Head of caudate nucleus (tissue), 42 donors: ENCODE measurements around the gene RNF31.

Experiments
- DNase-seq, 42 donors: peaks; one replicate each; pipeline versions ENCODE4 v3.0.0 to v3.0.0-alpha.2; 2020 to 2021; ENCODE audit warnings: mixed read lengths in 7 of 42
- intact Hi-C: fragments of 100-400 bp; cut with DNase I; formaldehyde crosslinking; loops from one replicate; pipeline ENCODE4 v1.15.0; 2022

The RNF31 gene

DNA sequence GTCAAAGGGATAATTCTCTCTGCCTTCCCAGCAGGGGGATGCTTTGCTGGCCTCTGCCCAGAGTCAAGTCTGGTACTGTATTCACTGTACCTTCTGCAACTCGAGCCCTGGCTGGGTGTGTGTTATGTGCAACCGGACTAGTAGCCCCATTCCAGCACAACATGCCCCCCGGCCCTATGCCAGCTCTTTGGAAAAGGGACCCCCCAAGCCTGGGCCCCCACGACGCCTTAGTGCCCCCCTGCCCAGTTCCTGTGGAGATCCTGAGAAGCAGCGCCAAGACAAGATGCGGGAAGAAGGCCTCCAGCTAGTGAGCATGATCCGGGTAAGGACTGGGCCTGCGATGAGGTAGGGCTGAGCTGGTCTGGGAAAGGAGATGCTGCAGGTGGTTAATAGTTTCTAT, 3.3 kb downstream of the RNF31 start:
- intact Hi-C loops: no loop called here
- DNase-seq: no peak

DNA sequence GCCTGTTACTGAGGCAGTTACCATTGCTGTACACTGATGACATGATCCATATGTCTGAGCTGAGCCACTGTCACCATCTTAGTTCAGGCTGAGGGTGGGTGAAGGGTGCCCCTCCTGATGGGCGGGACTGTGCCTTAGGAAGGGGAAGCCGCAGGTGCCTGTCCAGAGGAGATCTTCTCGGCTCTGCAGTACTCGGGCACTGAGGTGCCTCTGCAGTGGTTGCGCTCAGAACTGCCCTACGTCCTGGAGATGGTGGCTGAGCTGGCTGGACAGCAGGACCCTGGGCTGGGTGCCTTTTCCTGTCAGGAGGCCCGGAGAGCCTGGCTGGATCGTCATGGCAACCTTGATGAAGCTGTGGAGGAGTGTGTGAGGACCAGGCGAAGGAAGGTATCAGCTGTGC, 3.7 kb downstream of the RNF31 start:
- no peak for DNase-seq

DNA sequence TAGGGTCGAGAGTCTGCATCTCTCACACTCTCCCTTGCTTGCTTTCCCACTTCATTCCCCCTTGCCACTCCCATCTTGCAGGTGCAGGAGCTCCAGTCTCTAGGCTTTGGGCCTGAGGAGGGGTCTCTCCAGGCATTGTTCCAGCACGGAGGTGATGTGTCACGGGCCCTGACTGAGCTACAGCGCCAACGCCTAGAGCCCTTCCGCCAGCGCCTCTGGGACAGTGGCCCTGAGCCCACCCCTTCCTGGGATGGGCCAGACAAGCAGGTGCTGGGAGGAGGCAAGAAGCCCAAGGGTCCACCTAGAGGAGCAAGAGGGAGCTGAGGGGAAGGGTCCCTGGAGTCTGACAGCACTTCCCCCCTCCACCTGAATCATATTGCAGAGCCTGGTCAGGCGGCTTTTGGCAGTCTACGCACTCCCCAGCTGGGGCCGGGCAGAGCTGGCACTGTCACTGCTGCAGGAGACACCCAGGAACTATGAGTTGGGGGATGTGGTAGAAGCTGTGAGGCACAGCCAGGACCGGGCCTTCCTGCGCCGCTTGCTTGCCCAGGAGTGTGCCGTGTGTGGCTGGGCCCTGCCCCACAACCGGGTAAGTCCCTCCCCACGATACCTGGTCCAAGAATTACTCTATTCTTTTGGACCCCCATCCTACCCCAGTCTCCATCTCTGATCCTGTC, 4.2 kb downstream of the RNF31 start:
- intact Hi-C loops: no loop called here
- DNase-seq: no peak

More for the DNA sequence above, 3.7 kb downstream of the RNF31 start:
- intact Hi-C loops: no loop called here

DNA sequence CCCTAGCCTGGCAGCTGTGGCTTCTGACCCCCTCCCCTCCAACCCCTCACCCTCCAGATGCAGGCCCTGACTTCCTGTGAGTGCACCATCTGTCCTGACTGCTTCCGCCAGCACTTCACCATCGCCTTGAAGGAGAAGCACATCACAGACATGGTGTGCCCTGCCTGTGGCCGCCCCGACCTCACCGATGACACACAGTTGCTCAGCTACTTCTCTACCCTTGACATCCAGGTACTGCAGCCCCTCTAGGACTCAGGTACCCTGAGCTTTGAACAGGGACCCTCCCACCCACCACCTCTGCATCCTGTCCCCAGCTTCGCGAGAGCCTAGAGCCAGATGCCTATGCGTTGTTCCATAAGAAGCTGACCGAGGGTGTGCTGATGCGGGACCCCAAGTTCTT, 7.8 kb downstream of the RNF31 start:
- intact Hi-C loops: no loop called here
- DNase-seq: no peak

DNA sequence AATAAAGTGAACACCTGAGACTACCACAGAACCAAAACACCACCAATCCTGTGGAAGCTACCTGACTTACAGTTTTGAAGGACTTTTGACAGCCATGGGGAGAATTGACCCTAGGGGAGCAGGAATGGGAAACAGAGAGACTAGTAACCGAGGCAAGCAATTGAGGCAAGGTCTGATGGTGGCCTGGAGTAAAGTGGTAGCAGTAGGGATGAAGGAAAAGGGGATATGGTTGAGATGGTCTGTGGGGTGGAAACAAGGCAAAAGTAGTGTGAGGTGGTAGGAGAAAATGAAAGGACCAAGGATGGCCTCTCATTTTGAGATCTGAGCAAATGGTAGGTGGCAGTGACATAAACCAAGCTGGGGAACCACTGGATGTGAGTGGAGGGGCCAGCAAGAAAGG, 9.5 kb downstream of the RNF31 start:
- DNase-seq: no peak
- intact Hi-C loops: no loop called here

DNA sequence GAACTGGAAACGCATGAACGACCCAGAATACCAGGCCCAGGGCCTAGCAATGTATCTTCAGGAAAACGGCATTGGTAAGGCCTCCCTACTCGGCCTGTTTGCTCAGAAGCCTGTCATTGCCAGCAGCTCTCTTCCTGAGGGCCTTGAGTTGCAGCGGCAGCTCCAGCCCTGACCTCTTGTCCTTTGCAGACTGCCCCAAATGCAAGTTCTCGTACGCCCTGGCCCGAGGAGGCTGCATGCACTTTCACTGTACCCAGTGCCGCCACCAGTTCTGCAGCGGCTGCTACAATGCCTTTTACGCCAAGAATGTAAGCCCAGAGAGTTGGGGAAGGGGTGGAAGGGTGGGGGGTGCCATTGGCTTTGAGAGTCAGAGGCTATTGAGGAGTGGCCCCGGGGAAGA, 10.0 kb downstream of the RNF31 start:
- intact Hi-C loops: no loop called here

DNA sequence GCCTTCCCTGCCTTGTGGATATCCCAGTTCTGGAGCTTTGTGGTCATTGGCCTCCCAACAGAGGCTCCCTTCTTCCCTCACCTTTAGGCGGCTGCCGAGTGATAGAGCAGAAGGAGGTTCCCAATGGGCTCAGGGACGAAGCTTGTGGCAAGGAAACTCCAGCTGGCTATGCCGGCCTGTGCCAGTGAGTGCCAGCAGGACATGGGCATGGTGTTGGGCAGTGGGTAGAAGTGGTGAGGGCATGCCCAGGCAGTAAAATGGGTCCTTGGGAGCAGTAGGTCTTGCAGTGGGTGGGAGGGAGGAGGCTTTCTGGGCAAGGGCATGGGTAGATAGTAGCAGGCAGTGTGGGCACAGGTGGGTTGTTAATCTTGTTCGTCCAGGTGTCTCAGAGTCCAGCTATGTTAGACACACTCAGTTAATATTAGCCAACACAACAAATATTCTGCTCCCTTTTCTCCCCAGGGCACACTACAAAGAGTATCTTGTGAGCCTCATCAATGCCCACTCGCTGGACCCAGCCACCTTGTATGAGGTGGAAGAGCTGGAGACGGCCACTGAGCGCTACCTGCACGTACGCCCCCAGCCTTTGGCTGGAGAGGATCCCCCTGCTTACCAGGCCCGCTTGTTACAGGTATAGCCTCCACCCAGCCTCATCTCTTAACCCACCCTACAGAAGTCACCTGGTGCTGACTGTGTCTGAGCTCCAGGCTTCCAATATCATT, 12.6 kb downstream of the RNF31 start:
- intact Hi-C loops: no loop called here
- no peak for DNase-seq

More for the DNA sequence above, 10.0 kb downstream of the RNF31 start:
- DNase-seq: no peak

DNA sequence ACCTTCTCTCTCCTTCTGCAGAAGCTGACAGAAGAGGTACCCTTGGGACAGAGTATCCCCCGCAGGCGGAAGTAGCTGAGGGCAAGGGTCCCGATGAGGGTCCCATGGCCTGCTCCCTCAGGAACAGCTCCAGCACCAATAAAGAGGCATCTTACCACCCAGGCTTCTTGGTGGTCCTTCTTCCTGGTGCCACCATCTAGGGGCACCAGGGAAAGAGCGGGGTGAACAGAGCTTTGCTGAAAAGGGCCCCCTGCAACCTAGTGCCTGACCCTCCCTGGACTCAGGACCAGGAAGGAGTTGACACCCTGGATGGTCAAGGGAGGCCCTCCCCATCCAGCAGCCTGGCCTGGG, 13.2 kb downstream of the RNF31 start:
- DNase-seq: no peak
- intact Hi-C loops: no loop called here

DNA sequence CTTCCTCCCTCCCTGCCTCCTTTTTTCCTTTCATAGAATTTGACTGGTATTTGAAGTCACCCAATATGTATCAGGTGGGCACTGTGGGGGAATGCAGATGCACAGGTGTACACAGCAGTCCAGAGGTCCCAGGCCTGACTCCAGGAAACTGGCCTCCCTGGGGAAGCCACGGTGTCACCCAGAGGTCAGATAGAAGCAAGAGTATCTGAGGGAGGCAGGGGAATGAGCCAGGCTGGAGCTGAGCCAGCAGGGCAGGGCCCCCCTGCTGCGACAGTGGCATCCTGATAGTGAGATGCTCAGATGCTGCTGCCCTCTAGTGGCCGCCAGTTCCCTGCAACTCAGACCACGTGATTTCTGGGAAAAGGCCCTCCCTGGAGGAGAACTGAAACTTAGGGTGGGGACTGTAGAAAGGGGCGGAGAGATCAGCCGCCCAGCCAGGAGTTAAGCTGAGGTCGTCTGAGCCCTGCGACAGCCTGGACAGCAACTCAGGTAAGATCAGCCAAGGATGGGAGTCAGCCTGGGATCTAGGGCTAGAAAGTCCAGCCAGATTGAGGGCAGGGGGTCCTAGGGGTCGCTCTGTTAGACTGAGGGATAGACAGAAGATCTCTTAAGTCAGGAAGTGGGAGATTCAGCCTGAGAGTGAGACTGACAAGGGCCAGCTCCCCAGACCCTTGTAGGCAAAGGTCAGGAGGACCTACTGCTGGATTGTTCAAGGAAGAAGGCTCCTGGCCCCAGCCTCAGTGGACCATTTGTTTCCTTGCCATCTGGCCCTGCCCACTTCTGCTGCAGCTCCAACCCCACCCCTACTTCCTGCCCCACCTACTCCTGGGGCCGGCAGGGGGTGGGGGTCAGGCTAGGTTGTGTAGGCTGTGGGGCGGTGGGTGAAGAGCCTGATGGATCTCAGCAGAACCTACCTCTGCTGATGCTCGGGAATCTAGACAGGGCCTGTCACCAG, 13.8 kb downstream of the RNF31 start, which contains the start of gene IRF9:
TSS of gene IRF9 (plus strand) at position 416 of the 955 bp plus-strand sequence. CDS start 880 bp downstream, outside the sequence.
- intact Hi-C loops: no loop called here
- DNase-seq: peak; percentile 89 to 100 (median 97)

DNA sequence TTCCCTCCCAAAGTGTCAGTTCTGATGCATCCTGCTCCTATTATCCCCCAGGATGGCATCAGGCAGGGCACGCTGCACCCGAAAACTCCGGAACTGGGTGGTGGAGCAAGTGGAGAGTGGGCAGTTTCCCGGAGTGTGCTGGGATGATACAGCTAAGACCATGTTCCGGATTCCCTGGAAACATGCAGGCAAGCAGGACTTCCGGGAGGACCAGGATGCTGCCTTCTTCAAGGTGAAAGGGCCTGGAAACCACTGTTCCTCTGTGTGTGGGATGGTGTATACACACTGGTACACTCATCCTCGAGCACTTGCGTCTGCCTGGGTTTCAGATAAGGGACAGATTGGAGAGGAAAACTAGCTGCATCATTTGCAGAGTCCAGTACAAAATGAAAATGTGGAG, 14.8 kb downstream of the RNF31 start:
- intact Hi-C loops: no loop called here
- peak in 2 of 42 donors; percentile 26 to 55 for DNase-seq

DNA sequence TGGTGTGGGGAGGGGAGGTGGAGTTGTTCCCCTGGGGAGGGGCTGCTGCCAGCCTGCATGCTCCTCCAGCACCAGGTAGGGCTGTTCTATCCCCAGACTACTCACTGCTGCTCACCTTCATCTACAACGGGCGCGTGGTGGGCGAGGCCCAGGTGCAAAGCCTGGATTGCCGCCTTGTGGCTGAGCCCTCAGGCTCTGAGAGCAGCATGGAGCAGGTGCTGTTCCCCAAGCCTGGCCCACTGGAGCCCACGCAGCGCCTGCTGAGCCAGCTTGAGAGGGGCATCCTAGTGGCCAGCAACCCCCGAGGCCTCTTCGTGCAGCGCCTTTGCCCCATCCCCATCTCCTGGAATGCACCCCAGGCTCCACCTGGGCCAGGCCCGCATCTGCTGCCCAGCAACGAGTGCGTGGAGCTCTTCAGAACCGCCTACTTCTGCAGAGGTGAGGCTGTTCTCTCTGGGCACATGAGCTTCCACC, 17.3 kb downstream of the RNF31 start:
- no peak for DNase-seq
- intact Hi-C loops: no loop called here

DNA sequence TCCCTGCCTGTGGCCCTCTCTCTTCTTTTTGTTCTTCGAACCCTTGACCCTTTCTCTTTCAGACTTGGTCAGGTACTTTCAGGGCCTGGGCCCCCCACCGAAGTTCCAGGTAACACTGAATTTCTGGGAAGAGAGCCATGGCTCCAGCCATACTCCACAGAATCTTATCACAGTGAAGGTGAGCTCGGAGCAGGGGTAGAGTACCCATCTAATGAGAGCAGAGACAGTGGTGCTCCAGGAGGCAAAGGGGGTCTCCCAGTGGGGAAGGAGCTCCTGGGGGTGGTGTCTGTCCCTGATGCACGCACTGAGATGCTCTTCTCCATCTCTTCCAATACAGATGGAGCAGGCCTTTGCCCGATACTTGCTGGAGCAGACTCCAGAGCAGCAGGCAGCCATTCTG, 18.5 kb downstream of the RNF31 start:
- intact Hi-C loops: no loop called here
- no peak for DNase-seq

DNA sequence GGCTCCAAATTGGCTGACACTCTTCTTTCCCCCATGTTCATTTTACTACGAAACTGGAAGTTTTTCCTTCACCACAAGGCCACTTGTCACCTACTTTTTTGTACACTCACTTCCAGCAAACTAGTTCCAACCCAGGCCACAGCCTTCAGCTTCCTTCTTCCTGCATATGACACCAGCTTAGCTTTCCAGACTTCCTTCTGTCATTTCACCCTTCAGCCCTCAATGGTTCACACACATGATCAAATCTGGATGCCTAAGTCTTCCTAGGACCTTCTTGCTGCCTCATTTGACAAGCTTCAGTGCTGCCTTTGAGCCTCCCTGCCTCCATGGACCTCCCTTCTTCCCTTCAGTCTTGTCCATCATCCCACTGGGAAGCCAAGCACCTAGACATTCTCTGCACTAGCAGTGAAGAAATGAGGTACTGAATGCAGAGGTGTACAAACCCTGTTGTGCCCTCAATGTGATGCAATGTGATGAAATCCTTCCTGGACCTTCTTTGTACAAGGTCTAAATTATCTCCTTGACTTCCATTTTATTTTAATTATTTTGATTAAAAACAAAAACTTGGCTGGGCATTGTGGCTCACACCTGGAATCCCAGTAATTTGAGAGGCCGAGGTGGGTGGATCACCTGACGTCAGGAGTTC, 20.3 kb downstream of the RNF31 start:
- DNase-seq: no peak
- intact Hi-C loops: no loop called here

DNA sequence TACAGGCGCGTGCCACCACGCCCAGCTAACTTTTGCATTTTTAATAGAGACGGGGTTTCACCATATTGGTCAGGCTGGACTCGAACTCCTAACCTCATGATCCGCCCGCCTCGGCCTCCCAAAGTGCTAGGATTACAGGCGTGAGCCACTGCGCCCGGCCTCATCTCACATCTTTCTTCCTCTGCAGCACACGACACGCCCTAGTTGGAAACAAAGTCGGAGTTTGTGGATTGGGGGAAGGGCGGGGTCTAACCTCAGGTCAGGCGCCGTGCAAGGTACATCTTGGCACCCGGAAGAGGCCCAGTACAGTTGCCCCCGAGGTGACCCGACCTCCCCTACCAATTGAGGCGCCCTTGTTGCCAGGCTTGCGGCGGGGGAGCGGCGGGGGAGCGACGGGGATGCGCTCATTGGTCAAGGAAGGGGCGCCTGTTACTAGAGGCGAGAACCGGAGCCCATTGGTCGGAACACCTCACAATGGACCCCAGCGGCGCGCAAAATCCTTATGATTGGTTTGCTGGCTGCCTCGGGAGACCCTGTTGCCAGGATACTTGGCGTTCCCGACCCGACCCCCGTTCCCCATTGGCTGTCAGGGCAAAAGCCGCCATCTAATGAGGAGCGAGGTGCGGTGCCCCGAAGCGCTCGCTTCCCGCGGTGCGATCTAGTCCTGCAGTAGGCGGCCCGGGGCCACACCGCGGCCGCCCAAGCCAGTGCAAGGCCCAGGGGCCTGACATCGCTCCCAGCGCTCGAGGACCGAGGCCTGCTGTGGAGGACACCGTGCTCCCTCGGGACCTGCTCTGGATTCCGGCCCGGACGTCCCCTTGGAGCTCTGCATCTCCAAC, 24.3 kb downstream of the RNF31 start, which contains the start of gene REC8:
TSS of gene REC8 (plus strand) at position 659 of the 839 bp plus-strand sequence. CDS start 473 bp downstream, outside the sequence.
- peak; percentile 87 to 99 (median 96) for DNase-seq
- intact Hi-C loops: no loop called here

DNA sequence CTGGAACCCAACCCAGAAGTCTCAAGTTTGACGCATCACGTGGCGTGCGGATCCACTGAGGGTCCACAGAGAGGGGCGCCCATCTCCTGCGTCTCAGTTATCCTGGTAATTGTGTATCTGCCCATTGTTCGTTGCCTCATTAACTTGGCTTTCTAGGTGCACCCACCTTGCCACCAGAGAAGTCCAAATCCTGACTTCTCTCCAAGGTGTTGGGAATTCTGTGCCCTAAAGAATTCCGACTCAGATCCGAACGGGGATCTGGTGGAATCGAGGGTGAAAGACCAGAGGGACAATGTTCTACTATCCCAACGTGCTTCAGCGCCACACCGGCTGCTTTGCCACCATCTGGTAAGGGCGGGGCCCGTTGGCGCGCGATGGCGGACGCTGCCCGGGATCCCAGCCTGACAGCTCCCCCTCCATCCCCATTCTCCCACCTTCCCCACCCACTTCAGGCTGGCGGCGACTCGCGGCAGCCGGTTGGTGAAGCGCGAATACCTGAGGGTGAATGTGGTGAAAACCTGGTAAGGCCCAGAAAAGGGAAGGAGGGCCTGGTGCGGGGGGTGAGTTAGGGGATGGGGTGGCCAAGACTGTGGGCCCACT, 25.1 kb downstream of the RNF31 start:
- DNase-seq: peak in 12 of 42 donors; percentile 21 to 55 (median 37)

DNA sequence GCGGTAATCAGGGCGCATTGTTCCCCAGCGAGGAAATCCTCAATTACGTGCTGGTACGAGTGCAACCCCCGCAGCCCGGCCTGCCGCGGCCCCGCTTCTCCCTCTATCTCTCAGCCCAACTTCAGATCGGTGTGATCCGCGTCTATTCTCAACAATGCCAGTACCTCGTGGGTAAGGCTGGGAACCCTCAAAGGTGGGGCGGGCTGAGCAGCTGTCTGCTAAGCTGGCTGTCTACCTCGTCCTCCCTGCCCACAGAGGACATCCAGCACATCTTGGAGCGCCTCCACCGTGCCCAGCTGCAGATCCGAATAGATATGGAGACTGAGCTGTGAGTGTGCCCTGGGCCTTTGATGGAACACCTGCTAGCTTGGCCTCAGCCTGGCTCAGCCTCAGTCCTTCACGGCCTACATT, 25.6 kb downstream of the RNF31 start:
- peak in 7 of 42 donors; percentile 15 to 46 (median 23) for DNase-seq
- intact Hi-C loops: no loop called here

More for the DNA sequence above, 25.1 kb downstream of the RNF31 start:
- intact Hi-C loops: no loop called here

DNA sequence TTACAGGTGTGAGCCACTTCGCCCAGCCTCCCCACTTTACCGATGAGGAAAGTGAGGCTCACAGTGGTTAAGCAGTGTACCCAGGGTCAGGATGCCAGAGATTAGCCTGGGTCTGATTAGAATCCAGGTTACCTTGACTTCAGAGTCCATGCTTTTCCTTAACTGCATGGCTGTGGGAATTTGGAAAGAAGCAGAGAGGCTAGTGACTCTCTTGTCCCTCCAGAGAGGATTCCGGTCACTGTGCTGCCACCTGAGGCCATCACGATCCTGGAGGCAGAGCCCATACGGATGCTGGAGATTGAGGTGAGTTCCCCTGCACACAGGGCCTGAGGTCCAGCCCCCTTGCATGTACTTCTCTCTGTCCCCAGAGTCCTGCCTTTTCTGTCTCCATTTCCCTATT, 29.3 kb downstream of the RNF31 start:
- intact Hi-C loops: no loop called here
- DNase-seq: no peak
